H1 (cell line): ENCODE measurements around the gene DENND4C. TPM values are rescaled to one million over a fixed set of nuclear protein-coding genes. Genes with fewer than 3 reads are reported as not detected.

Experiments used
- PHF8 ChIP-seq: fragments of 200-600 bp; sonication (generic); conservative IDR thresholded peaks from 2 replicates; pipeline ENCODE4 v1.7.1; 2012; ENCODE audit warnings: low read depth, mild to moderate bottlenecking, inconsistent platforms, low read length, moderate library complexity
- polyA plus RNA-seq, 7 experiments: library from polyadenylated mRNA; depleted of rRNA in 3 of 7; stranded (reverse) in 5 of 7; unstranded in 2 of 7; fragments of >200 nt in 5 of 7; fragments of 200-250 nt in 2 of 7; gene quantifications; 1 replicate in 5 of 7; 2 replicates in 1 of 7; 4 replicates in 1 of 7; pipeline versions ENCODE4 v1.2.1 to v1.2.3, GENCODE V29; 2011 to 2013; ENCODE audit warnings: missing spikeins in 2 of 7, mixed read lengths in 2 of 7
- total RNA-seq: library from RNA; stranded (reverse); fragmentation: NEBNext Ultra II Directional; extraction: Animal tissue kit (Norgen Biotek cat#: 25700); gene quantifications from 2 replicates; pipeline ENCODE4 v1.2.1, GENCODE V29; 2021

DENND4C gene
- total and polyA plus RNA-seq, 2 of the 8 experiments (the other 6 are each of a cell fraction or from before 2014, with no cell fraction given), result 6.9 to 18.9 TPM

DNA sequence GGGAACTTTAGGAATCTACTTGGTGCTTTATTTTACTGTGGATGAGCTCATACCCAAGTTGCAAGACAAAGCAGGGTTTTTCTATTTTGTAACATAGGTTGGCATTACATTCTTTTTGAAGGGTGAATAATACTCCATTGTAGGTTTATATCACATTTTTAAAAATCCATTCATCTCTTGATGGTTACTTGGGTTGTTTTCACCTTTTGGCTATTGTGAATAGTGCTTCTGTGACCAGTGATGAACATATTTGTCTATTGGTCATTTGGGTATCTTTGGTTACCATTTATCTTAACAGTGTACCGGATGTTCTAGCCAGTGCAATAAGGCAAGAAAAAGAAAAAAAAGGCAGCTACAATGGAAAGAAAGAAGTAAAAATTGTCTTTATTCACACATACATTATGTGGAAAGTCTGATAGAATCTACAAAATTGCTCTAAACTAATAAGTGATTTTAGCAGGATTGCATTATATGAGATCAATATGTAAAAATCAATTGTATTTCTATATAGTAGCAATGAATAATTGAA lies 40.0 kb downstream of the DENND4C start (continued):
- TF ChIP-seq PHF8, result no peak
- TF ChIP-seq, all 59 proteins: peak for 2
